Kidney (tissue), 14 donors: ENCODE measurements around the gene CAMK4. TPM values are rescaled to one million over a fixed set of nuclear protein-coding genes. Genes with fewer than 3 reads are reported as not detected.

Experiments used
- DNase-seq, 5 donors: peaks; one replicate each; pipeline ENCODE4 v3.0.0-alpha.2; 2013 to 2020
- FAIRE-seq: peaks from 2 replicates; lab custom pipeline; 2012; peaks lifted over from hg19 to GRCh38; lab: Jason Lieb, UNC
- H3K27ac ChIP-seq, 2 donors: one replicate each; pipeline ENCODE4 v1.7.0; 2013; ENCODE audit warnings: low read depth in 2 of 2, low read length in 2 of 2, inconsistent platforms in 1 of 2
- H3K27me3 ChIP-seq: one replicate; pipeline ENCODE4 v1.7.1; 2013; ENCODE audit warnings: low read length, inconsistent platforms; ENCODE audit not compliant: control insufficient read depth, insufficient read depth
- H3K36me3 ChIP-seq, 3 donors: one replicate each; pipeline versions ENCODE4 v1.7.0 to v1.7.1; 2013; ENCODE audit warnings: low read length in 3 of 3, control low read depth in 1 of 3, inconsistent platforms in 1 of 3; ENCODE audit not compliant: insufficient read depth in 3 of 3, control insufficient read depth in 2 of 3
- H3K4me1 ChIP-seq, 3 donors: one replicate each; pipeline versions ENCODE4 v1.7.0 to v1.7.1; 2013; ENCODE audit warnings: low read length in 3 of 3, inconsistent platforms in 1 of 3, low read depth in 1 of 3; ENCODE audit not compliant: control insufficient read depth in 2 of 3, insufficient read depth in 2 of 3
- H3K4me3 ChIP-seq, 3 donors: one replicate each; pipeline versions ENCODE4 v1.7.0 to v1.8.1; 2013; ENCODE audit warnings: low read length in 3 of 3, control low read depth in 1 of 3, inconsistent platforms in 1 of 3
- H3K9ac ChIP-seq, 3 donors: one replicate each; pipeline versions ENCODE4 v1.7.0 to v1.7.1; 2013; ENCODE audit warnings: low read length in 3 of 3, control low read depth in 1 of 3, inconsistent platforms in 1 of 3
- H3K9me3 ChIP-seq, 3 donors: one replicate each; pipeline versions ENCODE4 v1.7.0 to v1.7.1; 2013; ENCODE audit warnings: low read length in 3 of 3, control low read depth in 1 of 3, inconsistent platforms in 1 of 3; ENCODE audit not compliant: control insufficient read depth in 2 of 3, insufficient read depth in 1 of 3
- CTCF ChIP-seq: IDR thresholded peaks from 3 replicates; pipeline ENCODE4 v1.5.1; 2012; ENCODE audit warnings: mild to moderate bottlenecking, moderate library complexity, borderline replicate concordance; ENCODE audit not compliant: insufficient read depth; ENCODE audit errors: extremely low read depth
- intact Hi-C: fragments of 100-400 bp; cut with DNase I; formaldehyde crosslinking; loops from one replicate; pipeline ENCODE4 v1.11.1; 2022
- polyA plus RNA-seq: library from polyadenylated mRNA; stranded (reverse); fragments of 350-450 nt; fragmentation: Illumina TruSeq; extraction: RNeasy Lipid Tissue Mini Kit (QIAGEN cat#74804); gene quantifications from one replicate; pipeline ENCODE4 v1.2.3, GENCODE V29; 2014; ENCODE audit warnings: low read depth, low replicate concordance; ENCODE audit not compliant: insufficient read depth
- total RNA-seq: library from RNA; stranded (reverse); fragmentation: NEBNext Ultra II Directional; extraction: Animal tissue kit (Norgen Biotek cat#: 25700); gene quantifications from one replicate; pipeline ENCODE4 v1.2.1, GENCODE V29; 2021
- donor health status: control.
- donor health status: control.
- donor health status: control.
- donor health status: control.
- donor health status: control.
- donor health status: DM: yes; HTN: yes; CAD: no.
- donor health status: Normal renal cell carcinoma (clear cell type).

Gene CAMK4
- total and polyA plus RNA-seq, 2 donors from 2014 or later = 0.37 to 4.7 TPM

GRCh38 chr5:111379391-111379816 lies 155.2 kb downstream of the CAMK4 start:
- TF ChIP-seq CTCF = no peak
- Histone ChIP-seq H3K27ac (no peak overlapping the region), H3K4me3 (no peak overlapping the region), H3K27me3 (no peaks in the 10 kb centered on the region), H3K9me3 (no peaks in the 10 kb centered on the region), H3K4me1 (no peaks in the 10 kb centered on the region), H3K9ac (no peak overlapping the region), H3K36me3 (no peaks in the 10 kb centered on the region)
- DNase-seq (no peak), FAIRE-seq (no peak)
- intact Hi-C loops = no loop called here

- intact Hi-C loops = no loop called here
- H3K27me3 ChIP-seq = no peaks in the 10 kb centered on the region
- H3K36me3 ChIP-seq = no peaks in the 10 kb centered on the region
- no peak for DNase-seq
- H3K27ac ChIP-seq = no peak overlapping the region
- no peaks in the 10 kb centered on the region for H3K9me3 ChIP-seq
- no peak overlapping the region for H3K9ac ChIP-seq
- no peaks in the 10 kb centered on the region for H3K4me1 ChIP-seq
- no peak for TF ChIP-seq CTCF
- FAIRE-seq = no peak
- H3K4me3 ChIP-seq = no peak overlapping the region
These were observed 159.2 kb downstream of the CAMK4 start for GRCh38 chr5:111383288-111383970.

GRCh38 chr5:111384220-111384619 lies 160.0 kb downstream of the CAMK4 start:
- intact Hi-C loops = no loop called here
- Histone ChIP-seq H3K9ac (no peak overlapping the region), H3K27ac (no peak overlapping the region), H3K4me1 (no peaks in the 10 kb centered on the region), H3K9me3 (no peaks in the 10 kb centered on the region), H3K27me3 (no peaks in the 10 kb centered on the region), H3K4me3 (no peak overlapping the region), H3K36me3 (no peaks in the 10 kb centered on the region)
- no peak for FAIRE-seq
- peak in 2 of 5 donors; percentile 3 to 13 for DNase-seq
- TF ChIP-seq CTCF = no peak
